Fibroblast of lung (primary cell): ENCODE data around the gene AQR. TPM values are rescaled to one million over a fixed set of nuclear protein-coding genes. Genes with fewer than 3 reads are reported as not detected.

Experiments used
- DNase-seq, 2 donors: peaks; one replicate each; pipeline versions ENCODE4 v3.0.0 to v3.0.0-alpha.2; 2010; ENCODE audit warnings: low read depth in 2 of 2
- H2AFZ ChIP-seq: 2 replicates; pipeline ENCODE4 v1.5.1; 2012; ENCODE audit warnings: low read length, control low read depth, inconsistent platforms
- H3K27ac ChIP-seq: 2 replicates; pipeline ENCODE4 v1.5.1; 2011; ENCODE audit warnings: low read length, control low read depth; ENCODE audit not compliant: insufficient read depth
- H3K27me3 ChIP-seq: 2 replicates; pipeline ENCODE4 v1.5.1; 2011; ENCODE audit warnings: mild to moderate bottlenecking, low read length; ENCODE audit not compliant: control insufficient read depth, insufficient read depth
- H3K36me3 ChIP-seq: 2 replicates; pipeline ENCODE4 v1.5.1; 2011; ENCODE audit warnings: low read length; ENCODE audit not compliant: control insufficient read depth, insufficient read depth
- H3K4me1 ChIP-seq: 2 replicates; pipeline ENCODE4 v1.5.1; 2011; ENCODE audit warnings: low read length; ENCODE audit not compliant: control insufficient read depth, insufficient read depth; ENCODE audit errors: extremely low read depth
- H3K4me2 ChIP-seq: 2 replicates; pipeline ENCODE4 v1.5.1; 2011; ENCODE audit warnings: low read length, control low read depth; ENCODE audit not compliant: insufficient read depth; ENCODE audit errors: extremely low read depth
- H3K4me3 ChIP-seq, 4 experiments: fragments of 200-600 bp in 1 of 4; sonication (generic) in 1 of 4; replicated peaks in 1 of 4; 2 replicates each; pipeline ENCODE4 v1.5.1; 2011 to 2016; ENCODE audit warnings: low read length in 4 of 4, low read depth in 3 of 4, mild to moderate bottlenecking in 3 of 4, control low read depth in 2 of 4, inconsistent platforms in 1 of 4, mixed read lengths in 1 of 4; ENCODE audit not compliant: insufficient read depth in 1 of 4; ENCODE audit errors: control extremely low read depth in 1 of 4
- H3K79me2 ChIP-seq: 2 replicates; pipeline ENCODE4 v1.5.1; 2012; ENCODE audit warnings: mild to moderate bottlenecking, low read length, inconsistent platforms; ENCODE audit not compliant: control insufficient read depth, insufficient read depth
- H3K9ac ChIP-seq: 2 replicates; pipeline ENCODE4 v1.5.1; 2011; ENCODE audit warnings: mild to moderate bottlenecking, low read length, control low read depth; ENCODE audit not compliant: insufficient read depth
- H3K9me3 ChIP-seq: 2 replicates; pipeline ENCODE4 v1.5.1; 2012; ENCODE audit warnings: low read depth, low read length; ENCODE audit not compliant: control insufficient read depth, insufficient read depth
- H4K20me1 ChIP-seq: 2 replicates; pipeline ENCODE4 v1.5.1; 2011; ENCODE audit warnings: low read length; ENCODE audit not compliant: control insufficient read depth, insufficient read depth; ENCODE audit errors: extremely low read depth
- CTCF ChIP-seq, 2 donors: IDR thresholded peaks in 1 of 2; conservative IDR thresholded peaks in 1 of 2; 1 replicate in 1 of 2; 2 replicates in 1 of 2; pipeline ENCODE4 v1.5.1; 2011 to 2012; ENCODE audit warnings: low read length in 2 of 2, control low read depth in 1 of 2, inconsistent platforms in 1 of 2, low read depth in 1 of 2, mild to moderate bottlenecking in 1 of 2
- EZH2 ChIP-seq: IDR thresholded peaks from 2 replicates; pipeline ENCODE4 v1.5.1; 2012; ENCODE audit warnings: low read length, control low read depth, mild to moderate bottlenecking; ENCODE audit errors: missing control alignments
- polyA plus RNA-seq, 2 donors: library from polyadenylated mRNA; depleted of rRNA in 1 of 2; stranded (reverse) in 1 of 2; unstranded in 1 of 2; fragments of >200 nt; gene quantifications; 2 replicates each; pipeline ENCODE4 v1.2.1, GENCODE V29; 2011 to 2012; ENCODE audit warnings: missing spikeins in 1 of 2
- total RNA-seq: library from RNA; depleted of rRNA; stranded (reverse); fragments of >200 nt; gene quantifications from 2 replicates; pipeline ENCODE4 v1.2.1, GENCODE V29; 2014

Gene AQR
- total and polyA plus RNA-seq, 2 donors (not counting 1 experiment from before 2014, with no cell fraction given): 19.7 to 33.0 TPM

GRCh38 chr15:34927726-34928125 lies 41.8 kb downstream of the AQR start:
- Histone ChIP-seq H3K4me2 (no peak overlapping the region), H3K4me3 (no peak overlapping the region), H3K27me3 (no peaks in the 10 kb centered on the region), H3K4me1 (no peaks in the 10 kb centered on the region), H3K27ac (no peak overlapping the region), H3K9me3 (no peaks in the 10 kb centered on the region), H4K20me1 (no peaks in the 10 kb centered on the region), H3K36me3 (no peaks in the 10 kb centered on the region), H3K79me2 (no peaks in the 10 kb centered on the region), H3K9ac (no peak overlapping the region), H2AFZ (no peak overlapping the region)
- TF ChIP-seq CTCF (conservative IDR thresholded peaks at IDR 0.05 in 1 of 2, IDR thresholded peaks at IDR 0.05 in 1 of 2; ENCODE audit: low read depth in 1 of 2, low read length in 2 of 2) (no peak), EZH2 (no peak)
- DNase-seq: no peak

GRCh38 chr15:34914317-34914716 lies 55.2 kb downstream of the AQR start:
- no peaks in the 10 kb centered on the region for H3K79me2 ChIP-seq
- DNase-seq: no peak
- H3K27me3 ChIP-seq: no peaks in the 10 kb centered on the region
- TF ChIP-seq EZH2: no peak
- TF ChIP-seq CTCF (conservative IDR thresholded peaks at IDR 0.05 in 1 of 2, IDR thresholded peaks at IDR 0.05 in 1 of 2; ENCODE audit: low read depth in 1 of 2, low read length in 2 of 2): no peak
- no peaks in the 10 kb centered on the region for H4K20me1 ChIP-seq
- no peak overlapping the region for H3K4me3 ChIP-seq
- peaks cover 2% of the 10 kb centered on the region for H3K36me3 ChIP-seq
- H2AFZ ChIP-seq: no peak overlapping the region
- no peaks in the 10 kb centered on the region for H3K4me1 ChIP-seq
- H3K27ac ChIP-seq: no peak overlapping the region
- no peak overlapping the region for H3K9ac ChIP-seq
- no peaks in the 10 kb centered on the region for H3K9me3 ChIP-seq
- no peak overlapping the region for H3K4me2 ChIP-seq

GRCh38 chr15:34905047-34905446 lies 64.5 kb downstream of the AQR start:
- no peak overlapping the region for H3K9ac ChIP-seq
- H3K36me3 ChIP-seq: no peaks in the 10 kb centered on the region
- H3K4me2 ChIP-seq: no peak overlapping the region
- H4K20me1 ChIP-seq: no peaks in the 10 kb centered on the region
- TF ChIP-seq CTCF (conservative IDR thresholded peaks at IDR 0.05 in 1 of 2, IDR thresholded peaks at IDR 0.05 in 1 of 2; ENCODE audit: low read depth in 1 of 2, low read length in 2 of 2): no peak
- TF ChIP-seq EZH2: no peak
- H3K4me3 ChIP-seq: no peak overlapping the region
- H2AFZ ChIP-seq: no peak overlapping the region
- no peaks in the 10 kb centered on the region for H3K79me2 ChIP-seq
- H3K27me3 ChIP-seq: no peaks in the 10 kb centered on the region
- DNase-seq: no peak
- no peaks in the 10 kb centered on the region for H3K9me3 ChIP-seq
- no peak overlapping the region for H3K27ac ChIP-seq
- no peaks in the 10 kb centered on the region for H3K4me1 ChIP-seq
